ENCODE results near the gene LRRC73.

LRRC73 gene

GRCh38 chr6:43469947-43470346 is 40.2 kb downstream of the LRRC73 start:
- Histone ChIP-seq H3K4me1 (ENCODE audit: low read length) (no peaks in the 10 kb centered on the region), H3K9me3 (replicated peaks; ENCODE audit: insufficient read depth, low read length) (no peaks in the 10 kb centered on the region), H3K36me3 (replicated peaks; ENCODE audit: insufficient read depth, low read length) (no peaks in the 10 kb centered on the region), H3K27ac (ENCODE audit: low read length) (no peak overlapping the region), H3K4me3 (ENCODE audit: low read length) (no peak overlapping the region), H3K9ac (ENCODE audit: low read length) (no peak overlapping the region), H3K79me2 (ENCODE audit: low read length) (no peaks in the 10 kb centered on the region), H4K20me1 (ENCODE audit: insufficient read depth, low read length) (no peaks in the 10 kb centered on the region), H3K4me2 (ENCODE audit: low read depth, low read length) (no peak overlapping the region), H3K27me3 (replicated peaks; ENCODE audit: insufficient read depth, low read length) (no peaks in the 10 kb centered on the region), H3F3A (ENCODE audit: insufficient read depth, low read length) (no peaks in the 10 kb centered on the region), H3K9me2 (replicated peaks; ENCODE audit: insufficient read depth, low read length) (no peaks in the 10 kb centered on the region), H2AFZ (ENCODE audit: low read length) (no peak overlapping the region)
- TF ChIP-seq, protein P1, sequence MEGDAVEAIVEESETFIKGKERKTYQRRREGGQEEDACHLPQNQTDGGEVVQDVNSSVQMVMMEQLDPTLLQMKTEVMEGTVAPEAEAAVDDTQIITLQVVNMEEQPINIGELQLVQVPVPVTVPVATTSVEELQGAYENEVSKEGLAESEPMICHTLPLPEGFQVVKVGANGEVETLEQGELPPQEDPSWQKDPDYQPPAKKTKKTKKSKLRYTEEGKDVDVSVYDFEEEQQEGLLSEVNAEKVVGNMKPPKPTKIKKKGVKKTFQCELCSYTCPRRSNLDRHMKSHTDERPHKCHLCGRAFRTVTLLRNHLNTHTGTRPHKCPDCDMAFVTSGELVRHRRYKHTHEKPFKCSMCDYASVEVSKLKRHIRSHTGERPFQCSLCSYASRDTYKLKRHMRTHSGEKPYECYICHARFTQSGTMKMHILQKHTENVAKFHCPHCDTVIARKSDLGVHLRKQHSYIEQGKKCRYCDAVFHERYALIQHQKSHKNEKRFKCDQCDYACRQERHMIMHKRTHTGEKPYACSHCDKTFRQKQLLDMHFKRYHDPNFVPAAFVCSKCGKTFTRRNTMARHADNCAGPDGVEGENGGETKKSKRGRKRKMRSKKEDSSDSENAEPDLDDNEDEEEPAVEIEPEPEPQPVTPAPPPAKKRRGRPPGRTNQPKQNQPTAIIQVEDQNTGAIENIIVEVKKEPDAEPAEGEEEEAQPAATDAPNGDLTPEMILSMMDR (IDR thresholded peaks at IDR 0.05; ENCODE audit: low read length), result no peak
- TF ChIP-seq EZH2phosphoT487 (IDR thresholded peaks at IDR 0.05; ENCODE audit: low read length), result no peak
- no peak for TF ChIP-seq EZH2 (optimal IDR thresholded peaks at IDR 0.05; ENCODE audit: low read depth, low read length)
- no peak for DNase-seq

GRCh38 chr6:43468748-43469681 is 41.1 kb downstream of the LRRC73 start:
- Histone ChIP-seq H4K20me1 (ENCODE audit: insufficient read depth, low read length) (no peaks in the 10 kb centered on the region), H3K36me3 (replicated peaks; ENCODE audit: insufficient read depth, low read length) (no peaks in the 10 kb centered on the region), H3K79me2 (ENCODE audit: low read length) (no peaks in the 10 kb centered on the region), H3K27ac (ENCODE audit: low read length) (no peak overlapping the region), H3K4me1 (ENCODE audit: low read length) (no peaks in the 10 kb centered on the region), H3K9me2 (replicated peaks; ENCODE audit: insufficient read depth, low read length) (no peaks in the 10 kb centered on the region), H3K9me3 (replicated peaks; ENCODE audit: insufficient read depth, low read length) (no peaks in the 10 kb centered on the region), H3K4me3 (ENCODE audit: low read length) (no peak overlapping the region), H3K4me2 (ENCODE audit: low read depth, low read length) (no peak overlapping the region), H3F3A (ENCODE audit: insufficient read depth, low read length) (no peaks in the 10 kb centered on the region), H3K27me3 (replicated peaks; ENCODE audit: insufficient read depth, low read length) (no peaks in the 10 kb centered on the region), H3K9ac (ENCODE audit: low read length) (no peak overlapping the region), H2AFZ (ENCODE audit: low read length) (no peak overlapping the region)
- no peak for DNase-seq
- TF ChIP-seq EZH2phosphoT487 (IDR thresholded peaks at IDR 0.05; ENCODE audit: low read length), result no peak
- no peak for TF ChIP-seq EZH2 (optimal IDR thresholded peaks at IDR 0.05; ENCODE audit: low read depth, low read length)
- TF ChIP-seq, protein P1 (IDR thresholded peaks at IDR 0.05; ENCODE audit: low read length), result no peak

- H3K9me3 ChIP-seq (replicated peaks; ENCODE audit: insufficient read depth, low read length), result no peaks in the 10 kb centered on the region
- H3K4me1 ChIP-seq (ENCODE audit: low read length), result no peaks in the 10 kb centered on the region
- no peaks in the 10 kb centered on the region for H3K79me2 ChIP-seq (ENCODE audit: low read length)
- no peak overlapping the region for H3K4me3 ChIP-seq (ENCODE audit: low read length)
- no peaks in the 10 kb centered on the region for H3K27me3 ChIP-seq (replicated peaks; ENCODE audit: insufficient read depth, low read length)
- no peaks in the 10 kb centered on the region for H3F3A ChIP-seq (ENCODE audit: insufficient read depth, low read length)
- H4K20me1 ChIP-seq (ENCODE audit: insufficient read depth, low read length), result no peaks in the 10 kb centered on the region
- TF ChIP-seq, protein P1 (IDR thresholded peaks at IDR 0.05; ENCODE audit: low read length), result no peak
- TF ChIP-seq EZH2 (optimal IDR thresholded peaks at IDR 0.05; ENCODE audit: low read depth, low read length) (no peak), EZH2phosphoT487 (IDR thresholded peaks at IDR 0.05; ENCODE audit: low read length) (no peak)
- DNase-seq, result no peak
- H3K27ac ChIP-seq (ENCODE audit: low read length), result no peak overlapping the region
- no peak overlapping the region for H3K4me2 ChIP-seq (ENCODE audit: low read depth, low read length)
- H3K9me2 ChIP-seq (replicated peaks; ENCODE audit: insufficient read depth, low read length), result no peaks in the 10 kb centered on the region
- H2AFZ ChIP-seq (ENCODE audit: low read length), result no peak overlapping the region
- no peaks in the 10 kb centered on the region for H3K36me3 ChIP-seq (replicated peaks; ENCODE audit: insufficient read depth, low read length)
- no peak overlapping the region for H3K9ac ChIP-seq (ENCODE audit: low read length)
Measured at GRCh38 chr6:43468240-43468639, 41.9 kb downstream of the LRRC73 start.

Data from MM.1S (cell line).